T-helper 1 cell treated with Interleukin-12 subunit alpha and Interleukin-12 subunit beta and Interleukin-4 antibody, amounts not matched to agents 30 ng/mL and 1 ng/mL, for 36 hours (primary cell): Measurements from ENCODE around the gene MED13L. TPM values are rescaled to one million over a fixed set of nuclear protein-coding genes. Genes with fewer than 3 reads are reported as not detected.

Source experiments
- intact Hi-C: fragments of 100-400 bp; cut with micrococcal nuclease; formaldehyde crosslinking; loops from one replicate; pipeline ENCODE4 v1.15.1; 2024
- total RNA-seq: library from RNA; stranded (reverse); gene quantifications from 2 replicates; pipeline ENCODE4 v1.2.3, GENCODE V29; 2022

MED13L gene
- total RNA-seq, 1 donor from 2014 or later = 92.7 TPM

DNA sequence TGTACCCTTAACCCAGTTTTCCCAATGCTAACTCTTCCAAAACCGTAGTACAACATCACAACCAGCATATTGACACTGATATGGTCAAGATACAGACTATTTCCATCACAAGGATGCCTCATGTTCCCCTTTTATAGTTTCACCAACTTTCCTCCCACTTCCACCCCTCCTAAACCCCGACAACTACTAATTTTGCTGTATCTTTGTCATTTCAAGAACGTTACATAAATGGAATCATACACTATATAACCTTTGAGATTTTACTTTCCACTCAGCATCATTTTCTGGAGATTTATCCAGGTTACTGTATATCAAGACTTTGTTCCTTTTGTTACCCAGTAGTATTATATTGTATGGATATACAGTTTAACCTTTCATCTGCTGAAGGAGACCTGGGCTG, 88.9 kb downstream of the MED13L start:
- intact Hi-C loops = loop anchor here (1.0 kb wide), 1 partner anchor 16 kb away; no protein-coding TSS in a partner anchor

DNA sequence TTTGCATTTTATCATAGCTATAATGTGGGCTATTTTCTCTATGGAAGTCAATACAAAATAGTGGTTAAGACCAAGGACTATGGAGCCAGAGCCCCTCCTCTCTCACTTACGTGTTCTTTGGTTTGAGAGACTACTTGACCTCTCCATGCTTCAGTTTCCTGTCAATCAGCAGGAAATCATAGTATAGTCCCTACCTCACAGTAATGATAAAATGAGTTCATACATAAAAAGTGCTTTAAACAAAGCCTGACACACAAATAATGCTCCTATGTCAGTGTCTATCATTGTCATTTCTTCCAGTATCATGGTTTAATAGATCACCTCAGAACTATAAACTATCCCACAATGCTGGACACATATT, 90.4 kb downstream of the MED13L start:
- intact Hi-C loops = no loop called here

DNA sequence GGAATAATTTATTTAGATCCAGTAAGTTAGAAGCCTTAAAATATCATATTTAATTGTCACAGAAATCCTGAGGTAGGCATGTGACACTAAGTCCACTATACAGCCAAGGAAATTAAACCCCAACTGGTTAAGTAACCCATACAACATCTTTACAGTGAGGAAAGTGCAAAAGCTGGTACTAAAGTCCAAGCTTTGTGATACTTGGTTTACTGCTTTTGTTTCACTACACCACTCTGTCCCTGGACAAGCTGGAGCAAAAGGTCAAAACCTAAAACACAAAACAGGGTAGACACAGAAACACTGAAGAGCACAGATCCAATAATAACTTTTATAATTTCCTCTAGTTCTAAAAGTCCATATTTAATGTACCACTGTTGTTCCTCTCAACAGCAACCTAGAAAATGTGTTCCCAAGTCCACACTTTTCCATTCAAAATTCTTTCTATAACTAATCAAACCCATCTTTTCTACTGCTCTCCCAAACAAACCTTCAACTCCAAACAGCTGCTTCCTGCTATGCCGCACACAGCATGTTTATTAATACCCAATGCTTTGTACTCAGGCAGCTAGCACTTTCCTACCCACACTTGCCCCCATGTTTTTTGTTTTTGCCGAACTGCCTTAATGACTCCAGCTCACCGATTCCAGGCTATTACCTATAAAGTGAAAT, 90.9 kb downstream of the MED13L start:
- intact Hi-C loops = no loop called here

DNA sequence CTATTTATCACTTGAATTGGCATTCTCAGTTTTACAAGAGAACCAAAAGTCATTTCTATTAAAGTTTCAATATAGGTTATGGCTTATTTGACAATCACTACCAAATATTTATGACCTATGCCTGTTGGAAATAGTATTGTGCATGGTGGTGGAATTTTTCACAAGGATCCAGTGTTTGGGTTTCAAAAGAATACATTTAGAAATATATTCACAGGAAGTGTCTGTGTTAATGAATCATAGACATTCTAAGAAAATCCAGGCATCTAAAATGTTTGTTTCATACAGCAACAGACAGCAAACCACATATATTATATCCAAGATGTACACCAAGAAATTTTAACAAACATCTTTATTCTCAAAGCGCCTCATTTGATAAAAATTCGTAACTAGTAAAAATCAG, 92.7 kb downstream of the MED13L start:
- intact Hi-C loops = loop anchor here (5.0 kb wide), 1 partner anchor 167 kb away; no protein-coding TSS in a partner anchor

DNA sequence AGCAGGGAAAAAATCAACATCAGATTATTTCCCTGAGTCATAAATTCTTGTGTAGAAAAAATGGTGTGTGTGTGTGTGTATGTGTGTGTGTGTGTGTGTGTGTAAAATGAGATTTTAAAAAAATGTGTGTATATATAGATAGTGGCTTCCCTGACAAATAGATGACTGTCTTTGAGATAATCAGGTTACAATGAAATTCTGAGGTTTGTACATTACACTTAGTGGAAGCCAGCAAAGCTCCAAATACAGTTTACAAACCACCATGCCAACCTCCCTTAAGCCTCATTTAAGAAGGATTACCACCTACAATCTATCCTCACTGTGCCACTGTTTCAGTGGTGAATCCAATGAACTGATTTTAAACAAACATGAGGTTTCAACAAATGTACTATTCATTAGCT, 93.8 kb downstream of the MED13L start:
- intact Hi-C loops = loop anchor here (5.0 kb wide), 1 partner anchor 166 kb away; no protein-coding TSS in a partner anchor

DNA sequence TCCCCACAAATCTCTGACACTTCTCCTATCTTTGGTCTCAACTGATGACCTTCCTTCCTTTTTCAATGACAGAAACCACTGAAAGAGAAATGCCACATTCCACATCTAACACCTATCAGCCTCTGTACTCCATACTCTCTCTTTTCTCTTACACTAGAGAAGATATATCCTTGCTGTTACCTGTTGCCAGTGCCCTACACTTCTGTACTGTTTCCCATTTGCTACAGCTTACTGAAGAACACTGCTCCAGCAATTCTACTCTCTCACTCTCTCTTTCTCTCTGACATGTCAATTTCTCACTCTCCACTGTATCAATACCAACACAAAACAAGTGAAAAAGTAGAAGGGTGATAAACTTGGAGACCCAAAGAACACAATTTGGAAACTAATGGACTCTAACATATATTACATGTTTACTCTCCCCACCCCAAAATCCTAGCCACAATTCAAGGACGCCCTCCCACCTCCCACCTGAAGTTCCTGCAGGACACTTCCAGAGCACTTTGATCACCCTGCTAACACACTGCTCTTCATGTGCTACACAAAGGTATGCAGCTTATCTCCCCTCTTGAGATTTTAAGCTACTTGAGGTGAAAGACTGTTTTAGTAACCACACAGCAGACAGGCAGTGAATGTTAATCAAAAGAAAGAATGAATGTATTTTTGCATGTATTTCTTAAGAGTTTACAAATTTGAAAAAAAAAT, 95.0 kb downstream of the MED13L start:
- intact Hi-C loops = loop anchor here (5.0 kb wide), 1 partner anchor 165 kb away; no protein-coding TSS in a partner anchor

DNA sequence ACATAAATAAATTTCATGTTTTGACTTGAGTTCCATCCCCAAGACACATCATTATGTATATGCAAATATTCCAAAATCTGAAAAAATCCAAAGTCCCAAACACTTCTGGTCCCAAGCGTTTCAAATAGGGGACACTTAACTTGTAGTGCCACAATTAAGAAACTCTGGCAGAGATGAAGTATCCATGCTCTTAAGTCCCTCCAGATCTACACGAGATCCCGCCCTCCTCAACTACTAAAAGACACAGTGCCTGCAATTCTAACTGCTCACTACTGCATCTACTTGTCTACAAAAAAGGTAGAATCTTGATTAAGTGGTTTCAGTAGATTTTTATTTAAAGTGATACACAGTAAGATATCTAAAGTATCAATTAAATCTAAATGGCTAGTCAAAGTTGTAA, 97.0 kb downstream of the MED13L start:
- intact Hi-C loops = loop anchor here (5.0 kb wide), 1 partner anchor 163 kb away; no protein-coding TSS in a partner anchor

DNA sequence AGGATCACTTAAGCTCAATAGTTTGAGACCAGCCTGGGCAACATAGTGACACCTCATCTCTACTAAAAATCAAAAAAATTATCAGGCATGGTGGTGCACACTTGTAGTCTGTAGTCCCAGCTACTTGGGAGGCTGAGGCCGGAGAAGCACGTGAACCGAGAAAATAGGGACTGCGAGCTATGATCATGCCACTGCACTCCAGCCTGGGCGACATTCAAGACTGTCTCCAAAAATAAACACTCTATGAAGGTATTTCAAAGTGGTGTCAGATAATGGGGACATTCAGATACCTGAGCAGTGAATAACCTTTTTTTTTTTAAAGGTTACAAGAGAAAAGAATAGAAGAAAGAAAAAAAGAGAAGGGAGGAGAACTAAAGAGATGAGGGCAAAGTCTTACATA, 98.1 kb downstream of the MED13L start:
- intact Hi-C loops = no loop called here

DNA sequence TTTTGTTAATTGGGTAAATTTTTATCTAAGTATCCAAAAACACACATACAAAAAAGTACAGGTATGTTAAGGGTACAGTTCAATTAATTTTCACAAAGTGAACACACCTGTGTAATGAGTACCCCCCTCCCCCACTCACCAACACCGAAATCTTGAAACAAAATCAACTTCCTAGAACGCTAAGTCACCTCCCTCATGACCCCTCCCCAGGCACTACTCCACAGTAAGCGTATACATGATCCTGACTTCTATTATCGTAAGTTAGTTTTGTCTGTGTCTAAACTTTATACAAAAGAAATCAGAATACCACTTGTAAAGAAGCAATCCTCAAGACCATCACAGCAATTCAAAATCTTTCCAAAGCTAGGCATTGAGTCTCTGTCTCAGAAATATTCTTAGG, 100.5 kb downstream of the MED13L start:
- intact Hi-C loops = no loop called here

DNA sequence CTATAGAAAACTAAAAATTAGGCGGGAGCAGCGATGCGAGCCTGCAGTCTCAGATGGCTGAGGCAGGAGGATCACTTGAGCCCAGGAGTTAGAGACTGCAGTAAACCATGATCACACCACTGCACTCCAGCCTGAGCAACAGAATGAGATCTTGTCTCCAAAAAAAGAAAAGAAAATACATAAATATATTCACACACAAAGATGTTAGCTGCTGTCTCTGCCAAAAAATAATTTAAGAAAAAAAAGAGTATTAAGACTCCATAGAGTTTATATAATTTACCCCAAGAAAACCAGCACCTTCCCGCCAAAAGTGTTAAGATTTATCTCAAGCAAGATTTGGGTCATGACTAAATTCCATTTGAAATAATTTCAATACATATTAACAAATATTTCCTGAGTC, 102.6 kb downstream of the MED13L start:
- intact Hi-C loops = no loop called here

DNA sequence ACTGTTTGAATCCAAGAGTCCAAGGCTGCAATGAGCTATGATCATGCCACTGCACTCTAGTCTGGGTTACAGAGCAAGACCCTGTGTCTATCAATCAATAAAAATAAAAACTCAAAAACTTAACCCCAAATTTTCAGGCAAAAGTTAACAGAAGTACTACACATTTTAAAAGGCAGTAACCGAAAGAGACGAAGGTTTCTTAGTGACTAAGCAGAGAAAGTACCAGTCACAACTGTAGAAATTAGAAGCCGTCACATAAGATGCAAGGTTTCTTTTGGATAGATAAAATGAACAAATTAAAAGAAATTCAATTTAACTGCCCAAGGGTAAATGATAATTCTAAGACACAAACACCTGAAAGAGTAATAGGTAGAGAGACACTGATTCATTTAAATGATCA, 103.5 kb downstream of the MED13L start:
- intact Hi-C loops = no loop called here

DNA sequence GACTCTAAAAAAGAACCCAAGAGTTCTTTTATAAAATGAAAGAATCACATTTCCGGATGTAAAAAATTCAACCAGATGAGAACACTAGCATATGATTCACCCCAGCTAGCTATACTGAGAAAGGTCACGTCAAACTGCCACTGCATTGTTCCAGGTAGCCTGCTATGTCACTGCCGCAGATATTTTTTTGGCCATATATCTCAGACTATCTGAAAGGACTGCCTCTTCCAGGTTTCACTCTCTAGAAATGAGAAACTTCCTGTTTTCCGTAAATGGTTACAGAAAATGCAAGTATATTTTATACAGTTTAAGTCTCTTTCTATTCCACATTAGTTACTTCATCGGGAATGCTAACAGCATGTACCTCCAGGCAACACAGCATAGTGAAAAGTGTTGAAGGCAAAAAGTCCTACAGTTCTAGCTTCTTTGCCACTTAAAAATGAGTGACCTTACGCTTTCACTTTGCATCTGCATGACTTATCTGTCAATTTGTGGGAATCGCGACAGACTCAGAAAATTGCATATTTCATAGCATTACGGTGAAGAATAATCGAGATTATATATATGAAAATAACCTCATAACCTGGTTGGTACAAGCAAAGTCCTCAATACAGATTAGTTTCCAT, 105.2 kb downstream of the MED13L start:
- intact Hi-C loops = loop anchor here (1.0 to 2.0 kb wide), 7 partner anchors 16 to 112 kb away; partner anchors contain the start of gene MED13L

DNA sequence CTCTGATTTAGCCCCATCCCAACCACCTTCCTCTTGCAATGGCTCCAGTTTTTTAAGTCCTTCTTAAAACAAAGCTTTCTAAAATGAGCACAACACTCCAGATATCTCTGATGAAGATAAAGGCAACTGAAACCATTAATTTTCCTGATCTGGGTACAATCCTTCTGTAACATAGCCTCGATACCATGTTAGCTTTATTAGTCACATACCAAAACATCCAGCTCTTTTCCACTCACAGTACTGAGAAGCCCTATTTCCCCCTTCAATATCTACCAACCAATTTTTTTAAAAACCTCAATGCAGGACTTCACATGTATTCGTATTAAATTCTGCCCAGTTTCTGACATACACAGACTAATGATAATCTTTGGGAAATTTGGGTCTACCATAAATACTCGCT, 105.9 kb downstream of the MED13L start:
- intact Hi-C loops = no loop called here

DNA sequence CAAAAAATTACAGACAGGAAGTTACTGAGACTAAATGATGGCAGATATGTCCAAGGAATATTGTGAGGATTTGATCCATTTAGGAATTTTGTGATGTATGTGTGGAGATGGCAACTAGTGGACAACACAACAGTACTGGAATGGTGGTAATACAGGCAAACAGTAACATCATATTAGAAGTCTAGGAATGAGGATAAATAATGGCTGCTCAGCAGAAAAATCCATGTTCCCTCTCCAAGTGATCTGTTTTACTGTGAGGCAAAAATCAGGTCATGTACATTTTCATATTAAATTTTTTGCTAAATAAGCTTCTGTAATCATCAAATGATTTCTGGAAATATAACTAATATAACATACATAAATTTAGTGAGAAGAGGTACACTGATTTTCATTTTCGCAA, 108.4 kb downstream of the MED13L start:
- intact Hi-C loops = no loop called here

DNA sequence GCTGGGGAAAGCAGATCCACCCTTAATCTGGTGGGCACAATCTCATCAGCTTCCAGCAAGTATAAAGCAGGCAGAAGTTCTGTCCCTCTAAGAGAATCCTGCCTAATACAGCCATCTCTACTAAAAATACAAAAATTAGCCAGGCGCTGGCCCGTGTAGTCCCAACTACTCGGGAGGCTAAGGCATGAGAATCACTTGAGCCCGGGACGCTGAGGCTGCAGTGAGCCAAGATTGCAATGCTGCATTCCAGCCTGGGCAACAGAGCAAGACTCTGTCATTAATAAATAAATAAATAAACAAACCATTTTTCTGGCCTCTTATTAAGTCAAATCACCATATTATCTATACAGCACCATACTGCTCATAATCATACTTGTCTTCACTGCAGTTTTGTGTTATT, 111.2 kb downstream of the MED13L start:
- intact Hi-C loops = no loop called here

DNA sequence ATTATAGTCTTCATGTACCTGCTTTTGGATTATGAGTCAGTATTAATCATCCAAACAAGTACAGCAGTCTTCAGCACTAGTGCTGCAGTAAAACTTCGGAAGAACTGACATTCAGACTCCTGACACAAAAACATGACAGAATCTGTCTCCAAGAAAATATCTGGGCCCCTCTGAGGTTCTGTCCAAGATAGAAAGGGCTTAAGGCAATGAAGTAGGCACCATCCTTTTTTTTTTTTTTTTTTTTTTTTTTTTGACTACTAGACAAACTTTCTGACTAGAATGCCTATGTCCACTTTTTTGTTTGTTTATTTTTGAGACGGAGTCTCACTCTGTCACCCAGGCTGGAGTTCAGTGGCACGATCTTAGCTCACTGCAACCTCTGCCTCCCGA, 112.5 kb downstream of the MED13L start:
- intact Hi-C loops = no loop called here

DNA sequence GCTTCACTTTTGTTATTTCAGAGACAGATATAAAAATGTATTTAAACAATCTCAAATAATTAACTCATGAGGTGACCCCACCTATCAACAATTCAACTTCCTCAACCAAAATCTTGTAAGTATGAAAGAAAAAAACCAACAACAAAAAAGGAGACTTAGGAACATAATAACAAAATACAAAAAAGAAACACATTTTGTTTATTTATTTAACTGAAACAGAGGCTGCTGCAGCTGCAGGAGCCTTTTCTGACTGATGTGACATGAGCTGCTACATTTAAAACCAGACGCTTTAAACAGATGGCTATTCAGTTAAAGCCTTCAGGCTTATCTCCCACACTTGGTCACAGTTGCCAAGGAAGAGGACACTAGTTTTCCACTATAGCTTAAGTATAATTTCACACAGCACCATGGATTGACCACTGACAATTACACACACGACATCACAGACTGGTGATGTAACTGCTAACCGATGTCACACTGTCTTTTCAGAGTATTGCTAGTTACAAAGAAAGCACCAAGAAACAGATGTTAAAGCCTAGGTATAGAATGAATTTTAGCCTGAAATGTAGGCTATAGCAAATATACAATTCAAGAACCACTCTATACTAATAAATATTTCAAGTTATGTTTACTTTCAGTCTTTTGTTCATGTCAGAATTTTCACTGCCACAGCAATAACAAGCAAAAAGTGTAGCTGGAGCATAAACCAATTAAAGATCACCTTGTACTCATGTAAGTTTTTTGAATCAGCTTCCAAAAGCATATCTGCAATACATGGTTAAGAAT, 113.0 kb downstream of the MED13L start:
- intact Hi-C loops = no loop called here

DNA sequence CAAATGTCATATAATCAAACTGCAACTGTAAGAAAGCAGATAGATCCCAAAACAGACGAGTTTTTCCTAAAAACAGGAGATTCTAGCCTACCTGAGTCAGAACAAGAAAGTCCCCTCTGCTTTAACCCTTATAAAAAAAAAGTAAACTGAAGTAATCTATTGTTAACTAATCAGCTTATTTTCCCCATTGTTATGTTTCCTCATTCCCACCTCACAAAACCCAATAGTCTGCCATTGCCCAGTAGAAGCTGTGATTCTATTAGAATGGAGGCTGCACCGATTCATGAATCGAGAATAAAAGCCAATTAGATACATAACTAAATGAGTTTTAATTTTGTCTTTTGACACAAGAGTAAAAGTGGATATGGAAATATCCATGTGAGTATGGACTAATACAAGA, 115.4 kb downstream of the MED13L start:
- intact Hi-C loops = no loop called here

DNA sequence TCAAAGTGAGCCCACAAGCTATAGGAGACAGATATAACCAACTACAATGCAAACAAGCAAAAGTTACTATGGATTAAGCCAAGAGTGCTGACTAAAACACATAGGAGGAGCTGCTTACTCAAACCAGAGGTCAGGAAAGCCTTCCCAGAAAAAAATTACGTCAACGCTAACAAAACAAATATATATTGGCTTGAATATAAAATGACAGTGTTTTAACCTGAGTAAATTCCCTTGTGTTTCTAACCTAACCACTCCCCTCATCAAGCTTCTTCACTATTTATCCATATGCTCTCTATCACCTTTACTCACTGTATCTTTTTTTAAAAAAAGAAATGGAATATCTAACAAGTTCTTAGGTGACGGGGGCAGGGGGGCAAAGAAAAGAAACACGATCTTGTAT, 115.9 kb downstream of the MED13L start:
- intact Hi-C loops = no loop called here

DNA sequence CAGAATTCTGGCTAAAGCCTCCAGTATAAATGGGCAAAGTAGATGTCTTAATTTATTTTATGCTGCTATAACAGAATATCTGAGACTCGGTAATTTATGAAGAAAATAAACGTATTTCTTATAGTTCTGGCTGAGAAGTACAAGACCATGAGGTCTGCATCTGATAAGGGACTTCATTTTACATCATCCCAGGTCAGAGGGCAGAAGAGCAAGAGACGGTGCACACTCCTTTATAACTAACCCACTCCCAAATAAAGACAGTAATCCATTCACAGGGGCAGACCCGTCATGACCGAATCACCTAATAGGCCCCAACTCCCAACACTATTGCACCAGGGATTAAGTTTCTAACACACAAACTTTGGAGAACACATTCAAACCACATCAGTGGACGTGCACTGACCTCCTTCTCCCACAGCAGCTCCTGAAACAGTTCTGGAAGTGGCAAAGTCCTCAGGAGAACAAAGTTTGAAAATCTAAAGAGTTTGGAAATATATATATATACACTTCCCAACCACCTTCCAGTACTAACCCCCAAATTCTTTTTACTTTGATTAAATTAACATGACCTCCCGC, 116.5 kb downstream of the MED13L start:
- intact Hi-C loops = no loop called here

DNA sequence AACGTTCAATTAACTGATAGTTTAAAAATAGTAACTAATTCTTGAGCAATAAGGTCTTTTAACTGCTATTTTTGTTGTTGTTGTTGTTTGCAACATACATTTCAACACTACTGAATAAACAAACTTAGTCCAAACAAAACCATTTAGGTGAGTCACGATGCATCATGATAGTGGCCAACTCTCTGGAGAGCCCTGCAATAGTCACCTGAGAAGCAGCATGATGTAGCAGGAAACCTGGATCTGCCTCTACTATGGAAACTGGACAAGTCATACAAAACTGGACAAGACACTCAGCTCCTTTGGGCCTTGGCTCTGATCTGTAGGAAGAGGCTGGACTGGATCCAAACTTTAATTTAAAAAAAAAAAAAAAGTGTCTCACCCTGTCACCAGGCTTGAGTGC, 117.3 kb downstream of the MED13L start:
- intact Hi-C loops = no loop called here
